NCI-H774 (cell line): Measurements from ENCODE around the gene NFIA.
A peak's percentile ranks its signal among the peaks of the same experiment; 100 is the strongest.

Experiments used
- DNase-seq: peaks from one replicate; lab custom pipeline; 2025; lab: John Stamatoyannopoulos, UW

Gene NFIA

GRCh38 chr1:61130338-61131000 is 48.1 kb downstream of the NFIA start:
- no peak for DNase-seq

GRCh38 chr1:61131248-61131647 is 48.9 kb downstream of the NFIA start:
- DNase-seq = no peak

GRCh38 chr1:61131716-61132115 is 49.4 kb downstream of the NFIA start:
- no peak for DNase-seq

- no peak for DNase-seq
Measured at GRCh38 chr1:61132176-61132638, 49.8 kb downstream of the NFIA start.

- DNase-seq = no peak
Measured at GRCh38 chr1:61132645-61133334, 50.4 kb downstream of the NFIA start.

- no peak for DNase-seq
Measured at GRCh38 chr1:61133335-61134019, 51.1 kb downstream of the NFIA start.

- no peak for DNase-seq
Measured at GRCh38 chr1:61135291-61135690, 52.9 kb downstream of the NFIA start.

- no peak for DNase-seq
Measured at GRCh38 chr1:61138305-61138704, 55.9 kb downstream of the NFIA start.

- no peak for DNase-seq
Measured at GRCh38 chr1:61138921-61139774, 56.8 kb downstream of the NFIA start.

- DNase-seq = no peak
Measured at GRCh38 chr1:61139775-61140549, 57.6 kb downstream of the NFIA start.

- DNase-seq = no peak
Measured at GRCh38 chr1:61140778-61141177, 58.4 kb downstream of the NFIA start.

GRCh38 chr1:61141288-61142042 is 59.1 kb downstream of the NFIA start:
- peak; percentile 47 for DNase-seq

- no peak for DNase-seq
Measured at GRCh38 chr1:61142043-61142440, 59.7 kb downstream of the NFIA start.

- DNase-seq = peak; percentile 66
Measured at GRCh38 chr1:61142726-61143500, 60.6 kb downstream of the NFIA start.

- no peak for DNase-seq
Measured at GRCh38 chr1:61143821-61144424, 61.6 kb downstream of the NFIA start.

- DNase-seq = no peak
Measured at GRCh38 chr1:61149010-61149860, 66.9 kb downstream of the NFIA start.

- no peak for DNase-seq
Measured at GRCh38 chr1:61151565-61151964, 69.2 kb downstream of the NFIA start.

- DNase-seq = no peak
Measured at GRCh38 chr1:61152066-61152465, 69.7 kb downstream of the NFIA start.
